NCI-H128 (cell line): ENCODE data around the gene WDCP.

Experiments used
- DNase-seq: peaks from one replicate; lab custom pipeline; 2025; ENCODE audit not compliant: unreplicated experiment; lab: John Stamatoyannopoulos, UW

WDCP gene

DNA sequence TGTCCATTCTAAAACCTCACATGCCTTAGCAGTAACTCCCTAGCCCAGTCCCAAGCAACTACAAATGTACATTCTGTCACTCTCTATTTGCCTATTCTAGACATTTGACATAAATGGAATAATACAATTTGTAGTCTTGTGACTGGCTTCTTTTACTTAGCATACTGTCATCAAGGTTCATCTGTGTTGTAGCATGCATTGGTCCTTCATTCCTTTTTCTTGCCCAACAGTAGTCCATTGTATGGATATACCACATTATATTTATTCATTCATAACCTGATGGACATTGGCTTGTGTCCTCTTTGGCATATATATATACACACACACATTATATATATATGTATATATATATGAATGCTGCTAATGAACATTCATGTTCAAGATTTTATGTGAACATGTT, 39.5 kb downstream of the WDCP start:
- DNase-seq, result no peak

DNA sequence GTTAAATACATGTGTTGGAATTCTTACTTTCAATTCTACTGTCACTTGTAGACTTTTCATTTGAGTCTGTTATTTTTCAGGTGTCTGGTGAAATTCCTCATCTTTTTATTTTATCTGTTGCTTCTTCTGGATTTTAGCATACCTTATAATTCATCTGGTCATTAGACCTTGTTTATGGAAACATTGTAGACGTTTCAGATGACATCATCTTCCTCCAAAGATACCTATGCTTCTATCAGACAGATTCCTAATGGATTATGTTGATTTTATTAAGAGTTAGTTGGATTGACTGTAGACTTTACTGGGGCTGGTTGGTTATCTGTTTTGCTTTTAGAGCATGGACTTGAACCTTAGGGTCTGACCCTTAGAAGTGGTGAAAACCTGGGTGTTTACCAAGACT, 52.6 kb downstream of the WDCP start:
- no peak for DNase-seq

DNA sequence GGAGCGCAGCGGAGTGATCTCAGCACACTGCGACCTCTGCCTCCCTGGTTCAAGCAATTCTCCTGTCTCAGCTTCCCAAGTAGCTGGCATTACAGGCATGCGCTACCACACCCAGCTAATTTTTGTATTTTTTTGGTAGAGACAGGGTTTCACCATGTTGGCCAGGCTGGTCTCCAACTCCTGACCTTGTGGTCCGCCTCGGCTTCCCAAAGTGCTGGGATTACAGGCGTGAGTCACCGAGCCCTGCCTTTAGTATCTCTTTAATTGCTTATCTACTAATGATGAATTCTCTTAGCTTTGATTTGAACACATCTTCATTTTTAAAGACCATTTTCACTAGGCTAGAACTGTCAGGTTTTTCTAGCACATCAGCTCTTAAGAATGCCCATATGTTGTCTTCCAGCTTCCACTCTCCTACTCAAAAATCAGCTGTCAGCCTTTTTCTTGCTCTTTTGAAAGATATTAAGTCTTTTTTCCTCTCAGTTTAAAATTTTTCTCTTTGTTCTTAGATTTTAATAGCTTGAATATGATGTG, 53.4 kb downstream of the WDCP start:
- DNase-seq, result no peak

DNA sequence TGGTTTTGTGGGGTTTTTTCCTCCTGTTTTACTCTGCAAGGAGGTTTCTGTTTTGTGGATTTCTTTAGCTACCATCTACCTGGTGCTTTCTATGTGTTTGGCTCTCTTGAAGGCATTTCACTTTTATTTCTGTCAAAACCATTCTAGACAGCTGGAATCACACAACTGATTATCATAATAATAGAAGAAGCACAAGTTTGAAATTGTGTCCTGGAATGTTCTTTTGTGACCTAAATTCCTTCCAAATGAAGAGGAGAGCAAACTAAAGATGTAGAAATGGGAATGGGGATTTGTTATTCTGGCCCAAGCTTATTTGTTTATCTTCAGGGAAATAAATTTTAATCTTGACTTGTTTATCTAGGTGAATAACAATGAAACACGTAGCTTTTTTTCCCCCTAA, 54.3 kb downstream of the WDCP start:
- DNase-seq, result no peak

DNA sequence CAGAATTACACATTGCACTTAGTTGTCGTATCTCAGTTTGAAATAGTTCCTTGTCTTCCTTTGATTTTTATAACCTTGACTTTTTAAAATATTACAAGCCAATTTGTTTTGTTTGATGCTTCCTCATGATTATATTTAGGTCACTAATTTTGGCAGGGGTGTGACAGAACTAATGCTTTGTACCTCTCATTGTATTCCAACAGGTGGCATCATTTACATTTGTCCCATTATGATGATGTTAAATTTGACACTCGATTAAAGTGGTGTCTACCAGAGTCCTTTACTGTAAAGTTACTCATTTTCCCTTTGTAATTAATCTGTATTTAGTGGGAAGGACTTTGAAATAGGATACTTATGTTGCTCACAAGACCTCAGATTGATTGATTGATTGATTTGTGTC, 58.8 kb downstream of the WDCP start:
- no peak for DNase-seq
